ENCODE measurements around the gene STAT4.
A peak's percentile ranks its signal among the peaks of the same experiment; 100 is the strongest.

STAT4 gene

GRCh38 chr2:191050640-191050987 lies 100.2 kb downstream of the STAT4 start:
- no peak overlapping the region for H3K4me3 ChIP-seq (ENCODE audit: low read depth, low read length)

- no peak overlapping the region for H3K4me3 ChIP-seq (ENCODE audit: low read depth, low read length)
These were observed 100.8 kb downstream of the STAT4 start for GRCh38 chr2:191049728-191050639.

- no peak overlapping the region for H3K4me3 ChIP-seq (ENCODE audit: low read depth, low read length)
These were observed 102.7 kb downstream of the STAT4 start for GRCh38 chr2:191048073-191048472.

DNA sequence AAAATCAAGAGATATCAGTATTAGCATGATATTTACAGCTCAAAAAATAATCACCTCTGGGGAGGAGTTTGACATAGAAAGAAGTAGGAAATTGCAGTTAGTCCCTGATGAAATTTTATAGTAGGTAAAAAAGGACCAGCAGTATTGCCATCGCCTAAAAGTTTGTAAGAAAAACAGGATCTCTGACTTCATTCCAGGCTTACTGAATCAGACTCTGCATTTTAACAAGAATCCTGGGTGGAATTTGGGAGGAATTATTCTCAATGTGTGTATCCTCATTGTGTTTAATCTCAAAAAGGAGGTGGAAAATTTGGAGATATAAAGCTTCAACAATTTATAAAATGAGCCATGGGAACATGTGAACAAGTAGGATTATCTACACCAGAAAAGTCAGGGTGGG lies 105.7 kb downstream of the STAT4 start:
- H3K4me3 ChIP-seq (ENCODE audit: low read depth, low read length) = no peak overlapping the region

GRCh38 chr2:191043438-191043837 lies 107.4 kb downstream of the STAT4 start:
- H3K4me3 ChIP-seq (ENCODE audit: low read depth, low read length) = no peak overlapping the region

DNA sequence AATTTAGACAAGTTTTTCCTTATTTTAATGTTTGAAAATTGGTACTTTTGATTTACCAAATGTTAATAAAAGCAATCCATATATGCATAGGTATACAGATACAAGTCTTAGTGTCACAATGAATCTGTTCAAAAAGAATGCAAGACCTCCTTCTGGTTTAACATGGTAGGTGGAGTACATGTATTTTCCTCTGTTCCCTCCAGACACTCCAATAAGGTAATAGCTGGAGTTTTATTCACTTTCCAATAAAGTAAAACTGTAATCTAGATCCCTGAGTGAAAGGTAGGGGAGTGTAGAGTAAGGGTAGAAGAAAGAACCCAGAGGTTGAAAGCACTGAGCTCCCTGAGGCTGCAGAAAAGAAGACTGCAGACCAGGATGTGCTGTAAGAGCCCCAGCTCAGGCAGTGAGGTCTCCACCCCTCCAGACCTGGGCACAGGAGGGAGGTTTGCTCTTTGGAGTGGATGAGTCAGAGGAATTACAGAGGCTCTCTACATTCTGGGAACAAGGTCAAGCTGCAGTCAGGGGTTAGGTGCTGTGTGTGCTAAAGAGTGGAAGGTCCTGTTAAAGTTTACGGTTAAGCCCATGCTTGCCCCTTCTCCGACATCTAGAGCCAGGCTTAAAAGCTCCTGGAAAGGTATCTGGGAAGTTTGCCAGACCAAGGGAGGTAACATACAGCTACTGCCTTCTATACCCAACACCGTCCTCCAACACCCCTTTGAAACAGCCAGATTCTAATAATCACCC lies 109.2 kb downstream of the STAT4 start:
- no peak overlapping the region for H3K4me3 ChIP-seq (ENCODE audit: low read depth, low read length)

GRCh38 chr2:191039616-191040015 lies 111.2 kb downstream of the STAT4 start:
- no peak overlapping the region for H3K4me3 ChIP-seq (ENCODE audit: low read depth, low read length)

GRCh38 chr2:191038741-191039140 lies 112.1 kb downstream of the STAT4 start:
- no peak overlapping the region for H3K4me3 ChIP-seq (ENCODE audit: low read depth, low read length)

- H3K4me3 ChIP-seq (ENCODE audit: low read depth, low read length) = no peak overlapping the region
These were observed 112.5 kb downstream of the STAT4 start for GRCh38 chr2:191038241-191038725.

DNA sequence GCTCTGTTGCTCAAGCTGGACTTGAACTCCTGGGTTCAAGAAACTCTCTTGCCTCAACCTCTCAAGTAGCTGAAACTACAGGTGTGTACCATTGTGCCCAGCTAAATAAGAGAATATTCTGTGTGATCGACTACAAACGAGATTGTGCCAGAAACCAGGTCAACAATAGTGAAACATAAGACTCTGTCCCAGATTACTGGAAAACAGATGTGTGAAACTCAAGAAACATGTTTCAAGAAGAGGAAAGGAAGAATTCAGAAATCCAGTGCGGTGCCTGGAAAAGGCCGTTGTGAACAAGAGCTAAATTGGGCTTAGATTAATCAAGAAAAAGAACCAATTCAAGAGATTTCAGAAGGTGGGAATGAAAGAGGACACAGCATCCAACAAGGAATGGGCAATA lies 113.4 kb downstream of the STAT4 start:
- H3K4me3 ChIP-seq (ENCODE audit: low read depth, low read length) = no peak overlapping the region

DNA sequence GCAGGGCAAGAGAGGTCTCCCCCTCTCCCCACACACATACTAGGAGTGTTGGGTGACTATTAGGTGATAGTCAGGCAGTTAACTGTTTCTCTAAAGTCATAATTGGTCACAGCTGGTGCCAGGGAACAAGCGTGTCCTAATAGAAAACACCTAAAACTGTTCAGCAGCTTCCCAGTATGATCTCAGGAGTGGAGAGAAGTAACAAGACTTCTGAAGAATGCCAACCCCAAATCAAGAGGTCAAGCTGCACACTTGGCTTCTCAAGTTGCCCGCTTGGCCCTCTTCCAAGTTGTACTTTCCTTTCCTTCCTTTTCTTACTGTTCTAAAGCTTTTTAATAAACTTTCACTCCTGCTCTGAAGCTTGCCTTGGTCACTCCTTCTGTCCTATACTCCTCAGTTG lies 114.4 kb downstream of the STAT4 start:
- no peak overlapping the region for H3K4me3 ChIP-seq (ENCODE audit: low read depth, low read length)

- H3K4me3 ChIP-seq (ENCODE audit: low read depth, low read length) = no peak overlapping the region
These were observed 118.0 kb downstream of the STAT4 start for GRCh38 chr2:191032588-191033429.

- H3K4me3 ChIP-seq (ENCODE audit: low read depth, low read length) = no peak overlapping the region
These were observed 119.5 kb downstream of the STAT4 start for GRCh38 chr2:191031256-191031655.

- no peak overlapping the region for H3K4me3 ChIP-seq (ENCODE audit: low read depth, low read length)
These were observed 120.2 kb downstream of the STAT4 start for GRCh38 chr2:191030521-191031154.

DNA sequence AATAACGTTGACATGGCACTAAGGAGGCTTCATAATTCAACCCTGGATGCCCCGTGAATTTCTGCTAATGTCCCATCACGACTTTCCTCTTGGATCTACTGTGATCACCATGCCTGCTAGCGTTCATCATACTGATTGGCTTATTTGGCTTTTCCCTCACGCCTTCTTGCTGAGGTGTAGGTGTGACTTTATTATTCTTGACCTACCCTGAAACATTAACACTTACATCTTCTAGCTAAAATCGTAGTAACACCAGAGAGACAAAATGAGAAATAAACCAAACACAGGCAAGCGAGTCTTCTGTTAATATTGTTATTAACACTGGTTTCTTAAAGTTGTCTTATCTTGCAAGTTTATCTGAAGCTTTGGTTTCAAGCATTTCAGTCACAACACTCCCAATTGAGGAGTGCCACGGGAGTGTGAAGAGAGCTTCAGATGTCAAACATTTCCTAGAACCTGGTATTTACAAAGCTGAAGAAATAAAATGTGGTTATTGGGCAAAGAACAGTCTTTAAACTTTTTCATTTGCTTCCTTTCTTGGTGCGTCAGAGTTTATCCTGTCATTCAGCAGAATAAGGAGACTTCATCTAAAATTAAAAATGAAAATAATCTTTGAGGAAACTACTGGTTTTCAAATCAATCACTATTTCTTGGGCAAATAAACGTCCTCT lies 121.4 kb downstream of the STAT4 start:
- H3K4me3 ChIP-seq (ENCODE audit: low read depth, low read length) = no peak overlapping the region

- H3K4me3 ChIP-seq (ENCODE audit: low read depth, low read length) = no peak overlapping the region
These were observed 124.4 kb downstream of the STAT4 start for GRCh38 chr2:191026377-191026776.

DNA sequence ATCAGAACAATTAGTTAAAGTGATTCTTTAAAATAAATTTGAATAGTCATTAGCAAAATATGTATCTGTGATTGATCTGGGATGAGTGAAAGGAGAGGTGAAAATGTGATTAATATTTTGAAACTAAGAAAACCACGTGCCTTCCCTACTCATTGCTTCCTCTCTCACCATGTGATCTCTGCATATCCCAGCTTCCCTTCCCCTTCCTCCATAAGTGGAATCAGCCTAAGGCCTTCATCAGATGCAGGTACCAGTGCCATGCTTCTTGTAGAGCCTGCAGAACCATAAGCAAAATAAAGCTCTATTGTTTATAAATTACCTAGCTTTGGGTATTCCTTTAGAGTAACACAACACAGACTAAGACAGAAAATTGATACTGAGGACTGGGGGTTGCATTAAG lies 125.7 kb downstream of the STAT4 start:
- no peak overlapping the region for H3K4me3 ChIP-seq (ENCODE audit: low read depth, low read length)

- no peak overlapping the region for H3K4me3 ChIP-seq (ENCODE audit: low read depth, low read length)
These were observed 127.5 kb downstream of the STAT4 start for GRCh38 chr2:191023235-191023679.

DNA sequence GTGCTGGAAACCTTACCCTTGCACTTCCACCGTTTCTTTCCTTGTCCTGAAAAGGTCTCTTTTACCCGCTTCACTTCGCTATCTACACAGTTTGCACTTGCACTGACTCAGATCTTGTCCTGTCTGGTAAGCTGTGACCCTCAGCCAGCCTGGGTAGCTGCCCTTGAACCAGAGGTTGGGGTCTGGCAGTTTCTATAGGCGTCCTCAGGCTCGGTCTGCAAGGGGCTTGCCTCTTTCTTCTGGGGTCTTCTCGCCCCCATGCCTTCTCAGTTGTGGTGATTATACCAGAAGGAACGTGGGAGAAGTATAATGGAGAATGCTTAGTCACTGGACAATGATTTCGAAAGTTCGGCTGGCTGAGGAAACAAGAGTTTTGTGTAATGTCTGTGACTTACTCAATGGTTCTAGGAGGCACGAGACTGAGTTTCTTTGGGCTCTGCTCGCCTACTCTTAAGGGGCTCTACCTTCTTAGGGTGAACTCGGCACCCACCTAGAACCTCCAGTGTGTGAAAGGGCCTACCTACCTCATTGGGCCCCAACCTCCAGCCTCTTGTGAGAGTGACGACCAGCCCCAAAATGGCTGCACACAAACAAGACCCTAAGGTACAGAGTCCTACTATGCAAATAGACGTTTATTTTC lies 129.9 kb downstream of the STAT4 start:
- peak overlapping the region; percentile 83 for H3K4me3 ChIP-seq (ENCODE audit: low read depth, low read length)
